Right lobe of liver (tissue), 4 donors: Measurements from ENCODE around the gene AOAH.

Source experiments
- CTCF ChIP-seq, 4 donors: fragments of 200-600 bp in 3 of 4; fragments of 450-650 bp in 1 of 4; IDR thresholded peaks; one replicate each; pipeline versions ENCODE4 v1.5.1 to v1.8.0; 2016 to 2022; ENCODE audit warnings: antibody characterized with exemption in 4 of 4, mild to moderate bottlenecking in 2 of 4
- POLR2A ChIP-seq: fragments of 450-650 bp; IDR thresholded peaks from one replicate; pipeline ENCODE4 v1.6.1; 2017; ENCODE audit warnings: antibody characterized with exemption, mild to moderate bottlenecking
- donor health status: DM: no; HTN: no; CAD: no.
- donor health status: DM: no; HTN: no; CAD: no.
- donor health status: DM: no; HTN: yes; CAD: no.

GRCh38 chr7:36491317-36491716 lies 233.0 kb downstream of the AOAH start:
- TF ChIP-seq CTCF (IDR thresholded peaks at IDR 0.05): no peak
- TF ChIP-seq POLR2A: no peak
